CD4-positive, alpha-beta T cell treated with Interleukin-4 for 4 hours (primary cell): ENCODE measurements around the gene CDK3.
"Not testable (repeated sequence)": the region's sequence is repeated elsewhere in the genome, so short reads cannot be mapped to it uniquely, and the experiment has no call there.

ENCODE experiments used
- DNase-seq: peaks from one replicate; pipeline ENCODE4 v3.0.0-alpha.2; 2020

The CDK3 gene

GRCh38 chr17:76000755-76001521 is at the start of gene CDK3:
Gene CDK3, plus strand, starts transcription at chr17:76000855. Its CDS starts 571 bp downstream, at chr17:76001426.
- DNase-seq: no peak

- no peak for DNase-seq
Observed at GRCh38 chr17:75950855-75951554, 49.6 kb upstream of the CDK3 start.

- DNase-seq: no peak
Observed at GRCh38 chr17:75959051-75959838, 41.4 kb upstream of the CDK3 start.

- DNase-seq: no peak
Observed at GRCh38 chr17:75959839-75960511, 40.7 kb upstream of the CDK3 start.

GRCh38 chr17:75965468-75965867 is 35.2 kb upstream of the CDK3 start:
- no peak for DNase-seq

GRCh38 chr17:75969044-75969443 is 31.6 kb upstream of the CDK3 start:
- not testable (repeated sequence) for DNase-seq

GRCh38 chr17:75970011-75970523 is 30.6 kb upstream of the CDK3 start:
- no peak for DNase-seq

GRCh38 chr17:75970626-75971025 is 30.0 kb upstream of the CDK3 start:
- DNase-seq: no peak

- not testable (repeated sequence) for DNase-seq
Observed at GRCh38 chr17:75975187-75975586, 25.5 kb upstream of the CDK3 start.

- DNase-seq: no peak
Observed at GRCh38 chr17:75975757-75976174, 24.9 kb upstream of the CDK3 start.

GRCh38 chr17:75976175-75976848 is 24.3 kb upstream of the CDK3 start:
- DNase-seq: no peak

- DNase-seq: peak; percentile 94
Observed at GRCh38 chr17:75978938-75979704, 21.5 kb upstream of the CDK3 start, which contains the start of the genes ACOX1 and TEN1. Gene ACOX1, minus strand, starts transcription at chr17:75979166. Its CDS starts 93 bp downstream, at chr17:75979073. Gene TEN1, plus strand, starts transcription at chr17:75979240. Its CDS starts 6,953 bp downstream, at chr17:75986193.

GRCh38 chr17:75979705-75980187 is 20.9 kb upstream of the CDK3 start:
- no peak for DNase-seq

GRCh38 chr17:75980188-75981018 is 20.3 kb upstream of the CDK3 start:
- no peak for DNase-seq

- no peak for DNase-seq
Observed at GRCh38 chr17:75981019-75981615, 19.5 kb upstream of the CDK3 start.

- no peak for DNase-seq
Observed at GRCh38 chr17:75983501-75984181, 17.0 kb upstream of the CDK3 start.

- DNase-seq: no peak
Observed at GRCh38 chr17:75985986-75986385, 14.7 kb upstream of the CDK3 start.

GRCh38 chr17:75987041-75987440 is 13.6 kb upstream of the CDK3 start:
- DNase-seq: no peak

- no peak for DNase-seq
Observed at GRCh38 chr17:75991396-75991795, 9.3 kb upstream of the CDK3 start.
